Stimulated activated CD8-positive, alpha-beta memory T cell treated with anti-CD3 and anti-CD28 coated beads, Interleukin-7, amount 100 ng/mL, for 1 hour (primary cell): Measurements from ENCODE around the gene AQP12B.
"Not testable (repeated sequence)": the region's sequence is repeated elsewhere in the genome, so short reads cannot be mapped to it uniquely, and the experiment has no call there.

Source experiments
- DNase-seq, 2 donors: peaks; one replicate each; pipeline ENCODE4 v3.0.0-alpha.2; 2020; ENCODE audit warnings: low read depth in 2 of 2

Gene AQP12B

GRCh38 chr2:240682431-240683224, at the start of gene AQP12B:
Gene AQP12B (minus strand): TSS chr2:240682885. CDS start chr2:240682837, 48 bp downstream.
- not testable (repeated sequence) for DNase-seq

GRCh38 chr2:240732184-240732583, 49.5 kb upstream of the AQP12B start:
- no peak for DNase-seq

DNA sequence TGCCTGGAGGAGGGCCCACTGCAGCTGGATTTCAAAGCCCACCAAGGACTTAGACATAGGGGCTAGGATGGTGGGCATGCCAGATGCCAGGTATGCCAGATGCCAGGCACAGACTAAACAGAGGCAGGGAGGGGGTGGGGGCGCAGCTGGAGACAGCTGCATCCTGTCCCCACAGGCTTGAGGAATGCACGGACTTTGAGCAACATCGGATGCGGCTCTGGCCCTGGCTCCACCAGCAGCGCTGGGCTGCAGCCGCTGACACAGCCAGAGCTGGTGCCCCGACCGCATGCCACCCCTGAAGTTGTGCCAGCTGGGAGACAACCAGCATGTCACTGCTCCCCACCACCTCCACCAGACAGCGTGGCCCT, 48.5 kb upstream of the AQP12B start:
- DNase-seq: no peak

DNA sequence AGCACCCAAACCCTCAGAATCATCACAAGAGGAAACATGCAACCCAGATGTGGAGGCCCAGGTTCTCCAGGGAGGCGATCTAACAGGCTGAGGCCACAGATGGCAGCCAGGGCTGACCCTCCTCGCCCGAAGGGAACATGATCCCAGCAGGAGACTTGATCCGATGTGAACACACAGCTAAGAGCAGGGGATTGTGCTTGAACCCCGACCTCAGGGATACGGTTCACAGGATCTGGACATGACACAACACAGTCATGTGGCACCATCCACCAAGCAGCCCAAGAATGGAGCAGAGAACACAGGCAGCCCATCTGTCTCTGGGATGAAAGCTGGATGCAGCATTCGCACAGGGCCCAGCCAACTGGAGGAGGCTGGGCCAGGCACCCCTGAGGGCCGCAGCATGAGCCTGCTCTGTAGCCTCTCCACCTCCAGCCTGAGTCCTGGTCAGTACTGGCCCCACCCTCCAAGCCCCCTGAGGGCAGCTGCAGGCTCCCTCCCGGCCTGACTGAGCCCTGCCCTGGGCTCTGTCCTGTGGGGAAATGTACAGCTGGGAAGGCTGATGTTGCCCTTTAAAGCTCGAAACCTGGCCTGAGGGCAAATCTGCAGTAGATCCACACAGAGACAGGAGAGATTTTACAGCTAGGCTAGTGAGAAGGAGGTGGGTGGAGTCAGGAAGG, 48.0 kb upstream of the AQP12B start:
- no peak for DNase-seq

DNA sequence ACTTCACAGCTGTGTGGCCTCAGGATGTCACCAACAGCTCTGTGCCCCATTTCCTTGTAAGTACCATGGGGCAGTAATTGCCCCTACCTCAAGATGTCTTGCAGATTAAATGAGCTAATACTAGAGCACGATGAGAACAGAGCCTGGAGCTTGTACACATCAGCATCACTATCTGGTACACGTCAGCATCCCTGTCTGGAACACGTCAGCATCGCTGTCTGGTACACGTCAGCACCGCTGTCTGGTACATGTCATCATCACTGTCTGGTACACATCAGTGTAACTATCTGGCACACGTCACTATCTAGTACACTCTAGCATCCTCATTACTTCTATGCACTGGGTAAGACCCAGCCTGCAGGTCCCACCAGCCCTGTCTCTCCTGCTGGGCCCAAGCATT, 46.1 kb upstream of the AQP12B start:
- no peak for DNase-seq

- DNase-seq: no peak
These were observed 45.7 kb upstream of the AQP12B start for GRCh38 chr2:240728361-240728760.

GRCh38 chr2:240727913-240728312, 45.2 kb upstream of the AQP12B start:
- no peak for DNase-seq

DNA sequence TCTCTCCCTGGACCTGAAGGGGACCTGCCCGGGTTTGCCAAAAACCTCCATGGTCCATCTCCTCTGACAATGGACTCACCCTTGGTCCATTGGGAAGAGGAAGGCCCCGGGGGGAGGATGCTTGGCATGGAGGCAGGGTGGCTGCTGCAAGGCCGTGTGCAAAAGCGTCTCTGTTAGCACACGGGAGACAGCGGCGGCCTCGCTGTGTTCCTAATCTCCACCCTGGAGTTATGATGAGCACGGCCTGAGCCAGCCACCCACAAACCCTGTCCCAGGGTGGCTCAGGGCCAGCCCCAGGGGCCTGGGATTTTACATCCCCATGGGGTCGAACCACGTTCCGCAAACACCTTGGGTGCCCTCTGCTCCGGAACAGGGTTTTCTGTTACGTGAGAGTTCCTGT, 44.8 kb upstream of the AQP12B start:
- no peak for DNase-seq

DNA sequence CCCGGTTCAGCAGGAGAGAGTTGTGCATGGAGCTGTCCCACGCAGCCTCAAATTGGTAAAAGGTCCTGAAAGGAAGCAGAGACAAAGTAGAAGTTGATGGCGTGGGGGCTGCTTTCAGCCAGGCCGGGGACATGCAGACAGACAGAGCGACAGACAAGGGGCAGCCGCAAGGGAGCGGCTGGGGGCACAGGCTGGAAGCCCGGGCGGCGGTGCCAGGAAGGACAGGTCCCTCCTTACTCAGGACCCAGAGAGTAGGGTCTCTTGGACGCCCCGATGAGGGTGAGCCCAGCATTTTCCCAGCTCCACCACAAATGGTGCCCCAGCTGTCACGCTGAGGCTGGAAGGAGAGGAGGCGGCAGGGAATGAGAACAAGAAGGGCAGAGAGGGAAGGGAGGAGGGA, 44.2 kb upstream of the AQP12B start:
- DNase-seq: no peak

DNA sequence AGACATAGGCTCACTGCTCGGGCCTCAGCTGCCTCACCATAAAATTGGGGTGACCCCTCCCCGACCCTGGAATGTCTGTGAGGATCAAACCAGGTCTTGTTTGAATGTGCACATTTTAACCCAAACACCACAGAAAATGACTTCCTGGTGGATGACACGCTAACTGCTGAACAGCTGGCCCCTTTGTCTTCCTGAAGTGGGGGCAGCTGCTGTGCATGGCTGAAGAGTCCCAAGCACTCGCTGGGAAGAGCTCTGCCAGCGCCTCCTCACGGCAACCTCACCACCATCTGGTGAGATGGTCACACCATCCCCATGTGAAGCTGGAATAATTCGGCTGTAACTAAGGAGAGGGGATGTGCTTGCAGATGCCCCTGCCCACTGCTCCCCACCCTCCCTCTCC, 43.0 kb upstream of the AQP12B start:
- no peak for DNase-seq

DNA sequence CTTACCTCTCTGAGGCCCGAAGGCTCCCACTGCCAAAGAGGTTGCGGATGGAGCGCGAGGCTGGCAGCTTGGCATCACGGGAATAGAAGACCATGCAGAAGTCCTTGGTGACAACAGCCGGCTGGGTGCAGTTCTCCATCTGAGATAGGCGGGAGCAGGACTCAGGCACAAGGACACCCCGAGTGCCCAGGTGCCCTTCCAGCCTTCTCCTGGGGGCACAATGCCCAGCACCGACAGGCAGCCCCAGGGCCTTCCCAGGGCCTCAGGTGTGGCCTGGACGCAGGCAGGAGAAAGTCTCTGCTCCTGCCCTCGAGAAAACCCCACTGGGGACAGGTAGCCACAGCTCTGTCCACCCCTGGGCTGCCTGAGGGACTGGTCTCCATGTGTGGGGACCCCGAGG, 42.6 kb upstream of the AQP12B start:
- DNase-seq: no peak

- no peak for DNase-seq
These were observed 41.7 kb upstream of the AQP12B start for GRCh38 chr2:240724431-240724830.

GRCh38 chr2:240723851-240724250, 41.2 kb upstream of the AQP12B start:
- no peak for DNase-seq

GRCh38 chr2:240722796-240723735, 40.4 kb upstream of the AQP12B start:
- no peak for DNase-seq

DNA sequence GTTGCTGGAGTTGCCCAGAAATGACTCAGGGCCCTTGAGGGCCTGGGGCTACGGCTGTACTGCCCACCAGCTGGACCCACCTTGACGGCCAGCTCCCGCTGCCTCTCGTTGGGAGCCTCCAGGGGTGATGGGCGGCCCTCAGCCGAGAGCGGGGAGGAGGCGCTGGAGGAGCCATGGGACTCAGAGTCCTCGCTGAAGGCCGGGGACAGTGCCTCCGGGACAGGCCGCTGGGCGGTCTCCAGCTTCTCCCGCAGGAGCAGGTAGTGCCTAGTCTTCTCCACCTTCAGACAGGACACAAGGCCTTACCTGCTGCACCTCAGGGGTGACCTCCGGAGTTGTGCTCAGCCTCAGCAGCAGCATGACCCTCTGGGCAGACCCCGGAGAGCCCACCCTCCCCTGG, 39.7 kb upstream of the AQP12B start:
- DNase-seq: no peak

- no peak for DNase-seq
These were observed 39.0 kb upstream of the AQP12B start for GRCh38 chr2:240721596-240722180.

DNA sequence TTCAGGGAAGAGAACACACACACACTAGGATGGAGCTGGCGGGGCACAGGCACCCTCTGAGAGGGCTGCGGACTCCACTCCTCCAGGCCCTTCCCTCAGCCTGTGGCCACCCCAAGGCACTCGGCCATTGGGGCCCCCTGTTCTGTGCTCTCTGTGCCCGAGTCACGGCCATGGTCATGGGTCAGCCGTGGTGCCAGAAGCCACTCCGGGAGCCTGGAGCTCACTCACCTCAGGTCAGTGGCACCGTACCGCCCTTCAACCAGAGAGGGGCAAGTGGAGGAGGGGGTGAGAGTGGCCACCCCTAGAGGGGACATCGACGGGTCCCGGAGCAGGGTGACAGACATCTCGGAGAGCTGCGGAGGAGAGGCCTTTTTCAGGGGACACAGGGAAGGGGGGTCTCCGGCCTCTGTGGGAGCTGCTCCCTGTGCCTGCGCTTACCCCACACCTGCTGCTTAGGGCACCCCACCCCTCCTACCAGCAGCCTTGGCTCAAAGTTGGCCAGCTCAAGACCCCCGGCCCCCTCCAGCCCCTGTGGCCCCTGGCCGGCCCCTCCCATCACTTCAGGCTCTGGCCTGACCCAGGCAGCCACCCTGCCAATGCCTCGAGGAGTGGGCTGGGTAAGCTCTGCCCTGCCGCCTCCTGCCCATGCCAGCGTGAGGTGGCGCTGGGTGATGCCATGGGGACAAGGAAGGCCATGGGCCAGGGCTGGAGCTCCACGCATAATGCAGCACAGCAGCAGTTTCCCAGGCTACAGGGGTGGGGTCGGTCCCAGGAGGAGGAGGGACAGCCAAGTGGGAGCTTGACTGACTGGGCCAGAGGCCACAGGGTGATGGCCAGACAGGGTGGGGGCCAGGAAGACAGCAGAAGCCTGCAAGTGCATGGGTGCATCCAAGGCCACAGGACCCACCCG, 38.3 kb upstream of the AQP12B start:
- DNase-seq: no peak

DNA sequence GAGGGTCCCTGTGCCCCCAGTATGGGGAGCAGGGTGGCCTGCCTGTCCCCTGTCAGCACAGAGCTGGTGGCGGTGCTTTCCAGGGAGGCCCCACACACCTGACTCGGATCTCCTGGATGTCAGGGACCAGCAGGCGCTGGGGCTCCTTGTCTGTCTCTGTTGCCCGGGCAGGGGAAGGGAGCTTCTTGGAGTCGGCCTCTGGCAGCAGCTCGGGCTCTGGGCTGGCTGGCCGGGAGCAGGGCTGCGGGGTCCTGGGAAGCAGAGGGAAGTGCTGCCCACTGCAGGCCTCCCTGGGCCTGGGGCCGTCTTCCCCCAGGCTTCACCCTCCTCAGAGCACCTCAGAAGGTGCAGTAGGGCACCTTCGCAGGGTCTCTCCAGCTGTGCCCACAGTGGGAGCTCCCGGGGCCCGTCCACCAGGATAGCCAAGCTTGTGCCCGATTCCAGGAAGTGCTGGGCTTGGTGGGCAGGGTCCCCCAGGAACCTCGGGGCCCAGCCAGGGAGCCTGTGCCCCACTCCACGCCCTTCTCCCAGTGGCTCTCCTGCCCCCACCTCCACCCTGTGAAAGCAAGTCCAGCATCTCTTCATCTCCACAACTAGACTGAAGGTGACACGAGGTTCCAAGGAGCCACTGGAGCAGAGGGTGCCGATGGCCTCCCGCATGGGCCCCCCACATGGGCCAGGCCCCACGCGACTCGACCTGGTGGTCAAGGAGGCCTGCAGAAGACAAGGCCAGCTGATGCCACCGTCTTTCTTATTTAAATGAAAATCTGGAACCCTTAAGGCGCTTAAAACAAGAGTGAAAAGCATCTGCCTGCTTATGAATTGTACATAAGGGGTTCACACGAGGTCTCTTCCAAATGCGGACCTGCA, 37.2 kb upstream of the AQP12B start:
- no peak for DNase-seq

GRCh38 chr2:240718896-240719490, 36.3 kb upstream of the AQP12B start:
- no peak for DNase-seq
